Body of pancreas (tissue), 4 donors: ENCODE data around the gene SMOC2. TPM values are rescaled to one million over a fixed set of nuclear protein-coding genes. Genes with fewer than 3 reads are reported as not detected.
"Not testable (repeated sequence)": the region's sequence is repeated elsewhere in the genome, so short reads cannot be mapped to it uniquely, and the experiment has no call there.

Experiments
- ATAC-seq: fragments of 150-250 bp; one replicate; pipeline ENCODE4 v1.9.1; 2016
- DNase-seq, 4 donors: peaks; one replicate each; pipeline ENCODE4 v3.0.0-alpha.2; 2019
- H3K27ac ChIP-seq, 4 donors: fragments of 200-600 bp; sonication (generic); 1 replicate in 3 of 4; 2 replicates in 1 of 4; pipeline versions ENCODE4 v1.5.1 to v1.6.1; 2016 to 2019; ENCODE audit warnings: mild to moderate bottlenecking in 1 of 4, mixed read lengths in 1 of 4, moderate library complexity in 1 of 4
- H3K27me3 ChIP-seq, 2 donors: fragments of 200-600 bp; sonication (generic); one replicate each; pipeline ENCODE4 v1.6.0; 2016; ENCODE audit warnings: mild to moderate bottlenecking in 1 of 2
- H3K36me3 ChIP-seq, 2 donors: fragments of 200-600 bp; sonication (generic); replicated peaks in 1 of 2; 2 replicates each; pipeline ENCODE4 v1.5.1; 2016; ENCODE audit warnings: low read depth in 2 of 2; ENCODE audit not compliant: insufficient read depth in 1 of 2
- H3K4me1 ChIP-seq: fragments of 200-600 bp; sonication (generic); one replicate; pipeline ENCODE4 v1.6.0; 2016
- H3K4me3 ChIP-seq, 2 donors: fragments of 200-600 bp; sonication (generic); 1 replicate in 1 of 2; 2 replicates in 1 of 2; pipeline ENCODE4 v1.5.1; 2016 to 2019
- H3K9me3 ChIP-seq, 3 donors: fragments of 200-600 bp; sonication (generic); 1 replicate in 2 of 3; 2 replicates in 1 of 3; pipeline ENCODE4 v1.5.1; 2016
- CTCF ChIP-seq, 7 experiments: fragments of 450-650 bp in 4 of 7; fragments of 200-600 bp in 3 of 7; sonication (generic) in 3 of 7; IDR thresholded peaks; one replicate each; pipeline ENCODE4 v1.5.1; 2016 to 2019; ENCODE audit warnings: antibody characterized with exemption in 7 of 7
- POLR2A ChIP-seq, 3 donors: fragments of 450-650 bp; IDR thresholded peaks; one replicate each; pipeline ENCODE4 v1.6.1; 2016; ENCODE audit warnings: antibody characterized with exemption in 3 of 3, mild to moderate bottlenecking in 2 of 3
- WGBS, 2 donors: methylation state at CpG; one replicate each; pipeline ENCODE4 v1.1.5; 2017; 5-methylcytosine and 5-hydroxymethylcytosine counted together
- intact Hi-C: fragments of 100-400 bp; cut with DNase I; formaldehyde crosslinking; loops from one replicate; pipeline ENCODE4 v1.15.1; 2023
- total RNA-seq, 2 donors: library from RNA; depleted of rRNA; stranded (reverse); fragments of >200 nt; gene quantifications; one replicate each; pipeline ENCODE4 v1.1.0, GENCODE V29; 2016

Gene SMOC2
- total RNA-seq, 2 donors from 2014 or later = 22.7 to 31.4 TPM

- no peak for ATAC-seq
- no peak for TF ChIP-seq POLR2A (IDR thresholded peaks at IDR 0.05)
- intact Hi-C loops = no loop called here
- DNase-seq = no peak
- Histone ChIP-seq H3K27me3 (no peaks in the 10 kb centered on the region), H3K9me3 (no peaks in the 10 kb centered on the region), H3K36me3 (no peaks in the 10 kb centered on the region), H3K4me1 (no peaks in the 10 kb centered on the region), H3K27ac (no peak overlapping the region), H3K4me3 (no peak overlapping the region)
- 86 to 92% methylated on average over 8 of the region's 8 CpGs for whole genome bisulfite sequencing, 2 donors
These were observed 259.9 kb downstream of the SMOC2 start for GRCh38 chr6:168700880-168701279.

- Histone ChIP-seq H3K4me1 (no peaks in the 10 kb centered on the region), H3K4me3 (no peak overlapping the region), H3K36me3 (no peaks in the 10 kb centered on the region), H3K9me3 (no peaks in the 10 kb centered on the region), H3K27me3 (no peaks in the 10 kb centered on the region), H3K27ac (no peak overlapping the region)
- TF ChIP-seq CTCF (IDR thresholded peaks at IDR 0.05) (no peak), POLR2A (IDR thresholded peaks at IDR 0.05) (no peak)
- WGBS, 2 donors = 39 to 74% methylated on average over 4 to 16 of the region's 16 CpGs
- ATAC-seq (no peak), DNase-seq (no peak)
- intact Hi-C loops = no loop called here
These were observed 263.0 kb downstream of the SMOC2 start for GRCh38 chr6:168703990-168704389.

- H3K27ac ChIP-seq = no peak overlapping the region
- no peaks in the 10 kb centered on the region for H3K4me1 ChIP-seq
- H3K9me3 ChIP-seq = no peaks in the 10 kb centered on the region
- WGBS, 2 donors = 54 to 72% methylated on average over 4 to 6 of the region's 6 CpGs
- intact Hi-C loops = no loop called here
- DNase-seq = no peak
- no peak for ATAC-seq
- H3K36me3 ChIP-seq = no peaks in the 10 kb centered on the region
- TF ChIP-seq POLR2A (IDR thresholded peaks at IDR 0.05) (no peak), CTCF (IDR thresholded peaks at IDR 0.05) (no peak)
- H3K27me3 ChIP-seq = no peaks in the 10 kb centered on the region
- no peak overlapping the region for H3K4me3 ChIP-seq
These were observed 263.7 kb downstream of the SMOC2 start for GRCh38 chr6:168704678-168705077.

GRCh38 chr6:168705271-168705670 lies 264.3 kb downstream of the SMOC2 start:
- 86% methylated on average over 10 to 12 of the region's 16 CpGs for WGBS, 2 donors
- H3K4me3 ChIP-seq, intact Hi-C loops, ATAC-seq, DNase-seq, H3K36me3 ChIP-seq, H3K4me1 ChIP-seq, H3K9me3 ChIP-seq, H3K27ac ChIP-seq, H3K27me3 ChIP-seq: not testable (repeated sequence)

GRCh38 chr6:168706471-168707177 lies 265.6 kb downstream of the SMOC2 start:
- TF ChIP-seq POLR2A (IDR thresholded peaks at IDR 0.05) (no peak), CTCF (IDR thresholded peaks at IDR 0.05) (no peak)
- H3K9me3 ChIP-seq = no peaks in the 10 kb centered on the region
- no peak overlapping the region for H3K4me3 ChIP-seq
- no peaks in the 10 kb centered on the region for H3K4me1 ChIP-seq
- no peaks in the 10 kb centered on the region for H3K36me3 ChIP-seq
- no peak for ATAC-seq
- H3K27me3 ChIP-seq = no peaks in the 10 kb centered on the region
- no peak for DNase-seq
- no peak overlapping the region for H3K27ac ChIP-seq
- WGBS, 2 donors = 72 to 85% methylated on average over 22 to 25 of the region's 25 CpGs
- intact Hi-C loops = no loop called here

- Histone ChIP-seq H3K9me3 (no peaks in the 10 kb centered on the region), H3K27me3 (no peaks in the 10 kb centered on the region), H3K27ac (no peak overlapping the region), H3K36me3 (no peaks in the 10 kb centered on the region), H3K4me1 (no peaks in the 10 kb centered on the region), H3K4me3 (no peak overlapping the region)
- intact Hi-C loops = no loop called here
- no peak for ATAC-seq
- 26 to 27% methylated on average over 5 of the region's 5 CpGs for WGBS, 2 donors
- TF ChIP-seq POLR2A (IDR thresholded peaks at IDR 0.05) = no peak
- TF ChIP-seq CTCF (IDR thresholded peaks at IDR 0.05) = no peak
- DNase-seq = no peak
These were observed 267.5 kb downstream of the SMOC2 start for GRCh38 chr6:168708526-168708925.
